CD4-positive, alpha-beta T cell treated with Interleukin-12 subunit alpha and Interleukin-12 subunit beta, for 1 hour (primary cell): ENCODE data around the gene CCM2L.

Experiments used
- DNase-seq: peaks from one replicate; pipeline ENCODE4 v3.0.0-alpha.2; 2020

The CCM2L gene

DNA sequence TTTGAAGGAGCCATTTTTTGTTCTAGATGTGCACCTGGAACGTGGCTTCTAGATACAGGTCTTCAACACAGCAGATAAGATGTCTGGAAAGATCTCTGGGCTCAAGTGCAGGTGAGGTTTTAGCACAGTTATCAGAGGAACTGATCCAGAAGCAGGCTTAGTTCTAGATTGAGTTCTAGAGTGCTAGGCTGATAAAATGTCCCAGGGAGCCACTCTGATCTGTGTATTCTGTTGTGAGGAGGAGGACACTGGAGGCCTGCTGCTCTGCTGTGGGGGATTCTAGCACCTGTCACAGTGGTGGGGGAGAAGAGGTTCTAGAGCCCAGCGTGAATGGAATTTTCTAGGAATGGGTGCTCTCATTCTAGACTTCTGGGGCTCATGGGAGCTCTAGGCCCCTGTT lies 12.0 kb upstream of the CCM2L start:
- no peak for DNase-seq

GRCh38 chr20:32003325-32003724 lies 6.9 kb upstream of the CCM2L start:
- DNase-seq: no peak

GRCh38 chr20:32004963-32005362 lies 5.3 kb upstream of the CCM2L start:
- no peak for DNase-seq

GRCh38 chr20:32006053-32006452 lies 4.2 kb upstream of the CCM2L start:
- DNase-seq: no peak

- no peak for DNase-seq
These were observed 3.1 kb upstream of the CCM2L start for GRCh38 chr20:32006841-32007786.

- no peak for DNase-seq
These were observed 2.2 kb upstream of the CCM2L start for GRCh38 chr20:32007787-32008616.

DNA sequence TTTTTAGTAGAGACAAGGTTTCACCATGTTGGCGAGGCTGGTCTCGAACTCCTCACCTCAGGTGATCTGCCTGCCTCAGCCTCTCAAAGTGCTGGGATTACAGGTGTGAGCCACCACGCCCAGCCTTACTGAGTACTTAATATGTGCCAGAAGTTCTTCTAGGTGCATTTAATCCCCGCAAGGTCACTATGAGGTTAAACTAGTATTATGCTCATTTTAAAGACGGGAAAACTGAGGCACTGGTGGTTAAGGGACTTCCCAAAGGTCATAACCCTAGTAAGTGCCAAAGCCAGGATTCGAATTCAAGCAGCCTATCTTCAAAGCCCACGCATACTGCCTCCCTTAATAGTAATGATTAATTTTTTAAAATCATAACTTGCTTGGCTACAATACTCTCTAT lies 674 bp upstream of the CCM2L start:
- no peak for DNase-seq

- DNase-seq: no peak
These were observed 428 bp downstream of the CCM2L start for GRCh38 chr20:32010666-32011065.

DNA sequence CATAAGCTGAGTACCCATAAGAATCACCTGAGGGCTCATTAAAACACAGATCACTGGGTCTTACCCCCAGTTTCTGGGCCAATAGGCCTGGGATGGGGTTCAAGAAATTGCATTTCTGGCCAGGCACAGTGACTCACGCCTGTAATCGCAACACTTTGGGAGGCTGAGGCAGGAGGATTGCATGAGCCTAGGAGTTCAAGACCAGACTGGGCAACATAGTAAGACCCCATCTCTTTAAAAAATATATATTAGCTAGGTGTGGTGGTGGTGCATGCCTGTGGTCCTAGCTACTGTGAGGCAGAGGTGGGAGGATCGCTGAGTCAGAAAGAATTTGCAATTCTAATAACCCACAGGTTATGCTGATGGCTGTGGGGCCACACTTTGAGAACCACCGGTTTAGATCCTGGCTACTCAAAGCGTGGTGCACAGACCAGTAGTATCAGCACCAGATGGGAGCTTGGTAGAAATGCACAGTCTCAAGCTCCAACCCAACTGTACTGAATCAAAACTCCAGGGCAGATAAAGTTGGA lies 2.0 kb downstream of the CCM2L start:
- DNase-seq: no peak

DNA sequence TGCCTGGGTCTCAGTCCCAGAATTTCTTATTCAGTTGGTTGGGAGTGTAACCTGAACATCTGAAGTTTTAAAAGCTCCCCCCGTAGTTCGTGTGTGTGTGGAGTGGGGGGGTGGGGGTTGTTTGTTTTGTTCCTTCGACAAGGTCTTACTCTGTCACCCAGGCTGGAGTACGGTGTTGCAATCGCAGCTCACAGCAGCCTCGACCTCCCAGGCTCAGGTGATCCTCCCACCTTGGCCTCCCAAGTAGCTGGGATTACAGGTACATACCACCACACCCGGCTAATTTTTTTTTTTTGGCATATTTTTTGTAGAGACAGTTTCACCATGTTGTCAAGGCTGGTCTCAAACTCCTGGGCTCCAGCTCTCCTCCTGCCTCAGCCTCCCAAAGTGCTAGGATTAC lies 3.1 kb downstream of the CCM2L start:
- no peak for DNase-seq

GRCh38 chr20:32017711-32018251 lies 7.5 kb downstream of the CCM2L start:
- peak; percentile 64 for DNase-seq

- DNase-seq: peak; percentile 44
These were observed 8.3 kb downstream of the CCM2L start for GRCh38 chr20:32018269-32019155.

- no peak for DNase-seq
These were observed 8.9 kb downstream of the CCM2L start for GRCh38 chr20:32019156-32019510.

DNA sequence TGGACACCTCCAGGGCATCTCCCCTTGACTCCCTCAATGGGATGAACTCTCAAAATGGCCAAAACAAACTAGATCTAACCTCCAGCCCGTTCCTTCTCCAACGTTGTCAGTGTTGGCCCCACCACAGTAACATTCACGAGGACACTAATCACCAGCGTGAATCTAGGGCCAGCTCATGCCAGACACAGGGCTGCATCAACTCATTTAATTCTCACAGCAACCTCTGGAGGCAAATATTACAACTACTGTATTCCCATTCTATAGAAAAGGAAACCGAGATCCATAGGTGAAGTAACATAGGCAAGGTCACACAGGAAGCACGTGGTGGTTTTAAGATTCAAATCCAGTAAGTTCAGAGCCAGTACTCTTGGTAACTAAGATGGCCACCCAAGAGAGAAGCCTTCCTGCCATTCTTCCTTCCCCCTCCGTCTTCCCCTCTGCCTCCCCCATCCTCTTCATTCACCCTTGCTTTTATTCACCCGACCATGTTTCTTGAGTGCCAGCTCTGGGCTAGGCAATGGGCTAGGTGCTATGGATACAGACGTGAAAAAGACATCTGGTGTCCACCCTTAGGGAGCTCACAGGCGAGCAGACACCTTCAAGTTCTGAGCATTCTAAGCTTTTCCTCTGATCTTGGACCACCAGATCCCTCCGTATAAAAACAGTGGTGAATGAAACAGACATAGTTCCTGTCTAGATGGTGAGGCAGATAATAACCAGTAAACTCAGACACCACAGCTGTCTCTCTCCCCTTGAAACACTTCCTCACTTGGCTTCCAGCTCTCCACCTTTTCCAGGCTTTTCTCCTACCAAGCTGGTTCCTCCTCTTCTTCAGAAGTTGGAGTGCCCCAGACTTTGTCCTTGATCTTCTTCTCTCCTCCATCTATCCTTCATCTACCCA lies 9.6 kb downstream of the CCM2L start:
- DNase-seq: no peak

DNA sequence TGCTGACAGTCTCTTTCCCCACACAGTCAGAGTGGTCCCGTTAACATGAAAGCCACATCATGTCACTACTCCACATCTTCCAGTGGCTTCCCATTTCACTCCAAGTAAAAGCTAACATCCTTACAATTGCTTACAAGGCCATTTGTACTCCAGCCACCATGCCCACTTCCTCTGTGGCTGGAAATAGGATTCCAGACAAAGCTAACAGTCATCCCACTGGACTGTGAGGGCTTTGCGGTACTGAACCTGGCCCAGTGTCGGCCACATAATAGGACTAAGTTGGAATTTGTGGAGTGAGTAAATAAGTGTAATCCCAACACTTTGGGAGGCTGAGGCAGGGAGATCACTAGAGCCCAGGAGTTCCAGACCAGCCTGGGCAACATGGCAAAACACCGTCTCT lies 10.9 kb downstream of the CCM2L start:
- DNase-seq: no peak

DNA sequence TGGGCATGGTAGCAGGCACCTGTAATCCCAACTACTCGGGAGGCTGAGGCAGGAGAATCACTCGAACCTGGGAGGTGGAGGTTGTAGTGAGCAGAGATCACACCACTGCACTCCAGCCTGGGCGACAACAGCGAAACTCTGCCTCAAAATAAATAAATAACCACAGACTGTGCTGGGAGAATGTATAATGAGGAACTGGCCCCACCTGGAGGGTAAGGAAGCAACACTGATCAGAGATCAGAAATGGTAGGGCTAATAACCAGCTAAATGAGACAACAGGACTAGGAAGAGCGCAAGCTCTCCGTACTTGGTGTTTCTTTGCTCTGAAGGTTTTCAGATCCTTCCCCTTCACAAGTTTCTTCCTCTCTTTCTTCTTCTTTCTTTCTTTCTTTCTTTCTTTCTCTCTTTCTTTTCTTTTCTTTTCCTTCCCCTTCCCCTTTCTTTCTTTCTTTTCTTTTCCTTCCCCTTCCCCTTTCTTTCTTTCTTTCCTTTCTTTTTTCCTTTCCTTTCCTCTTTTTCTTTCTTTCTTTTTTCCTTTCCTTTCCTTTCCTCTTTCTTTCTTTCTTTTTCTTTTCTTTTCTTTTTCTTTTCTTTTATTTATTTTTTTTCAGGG lies 14.6 kb downstream of the CCM2L start:
- no peak for DNase-seq

- DNase-seq: no peak
These were observed 17.4 kb downstream of the CCM2L start for GRCh38 chr20:32027643-32028042.

GRCh38 chr20:32028647-32029372 lies 18.6 kb downstream of the CCM2L start:
- no peak for DNase-seq

DNA sequence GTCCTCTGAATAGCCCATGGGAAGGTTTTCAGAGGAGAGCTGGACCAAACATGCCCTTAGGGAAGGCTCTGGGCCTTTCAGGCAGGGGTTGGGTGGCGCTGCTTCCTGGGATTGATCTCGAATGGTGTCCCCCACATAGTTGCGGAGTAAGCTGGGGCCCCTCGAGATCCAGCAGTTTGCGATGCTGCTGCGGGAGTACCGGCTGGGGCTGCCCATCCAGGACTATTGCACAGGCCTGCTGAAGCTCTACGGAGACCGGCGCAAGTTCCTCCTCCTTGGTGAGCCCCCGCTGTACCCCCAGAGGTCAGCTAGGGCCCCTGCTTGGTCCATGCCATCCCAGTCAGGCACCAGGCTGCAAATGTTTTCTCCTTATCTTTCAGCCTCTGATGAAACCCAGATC lies 19.3 kb downstream of the CCM2L start:
- no peak for DNase-seq
